Activated CD8-positive, alpha-beta memory T cell treated with anti-CD3 and anti-CD28 coated beads, Interleukin-2, amount 50 U/mL, for 24 hours (primary cell): ENCODE data around the gene XNDC1N.
A peak's percentile ranks its signal among the peaks of the same experiment; 100 is the strongest.
"Not testable (repeated sequence)": the region's sequence is repeated elsewhere in the genome, so short reads cannot be mapped to it uniquely, and the experiment has no call there.

Experiments
- DNase-seq: peaks from one replicate; pipeline ENCODE4 v3.0.0-alpha.2; 2020; ENCODE audit errors: extremely low read depth

The XNDC1N gene

DNA sequence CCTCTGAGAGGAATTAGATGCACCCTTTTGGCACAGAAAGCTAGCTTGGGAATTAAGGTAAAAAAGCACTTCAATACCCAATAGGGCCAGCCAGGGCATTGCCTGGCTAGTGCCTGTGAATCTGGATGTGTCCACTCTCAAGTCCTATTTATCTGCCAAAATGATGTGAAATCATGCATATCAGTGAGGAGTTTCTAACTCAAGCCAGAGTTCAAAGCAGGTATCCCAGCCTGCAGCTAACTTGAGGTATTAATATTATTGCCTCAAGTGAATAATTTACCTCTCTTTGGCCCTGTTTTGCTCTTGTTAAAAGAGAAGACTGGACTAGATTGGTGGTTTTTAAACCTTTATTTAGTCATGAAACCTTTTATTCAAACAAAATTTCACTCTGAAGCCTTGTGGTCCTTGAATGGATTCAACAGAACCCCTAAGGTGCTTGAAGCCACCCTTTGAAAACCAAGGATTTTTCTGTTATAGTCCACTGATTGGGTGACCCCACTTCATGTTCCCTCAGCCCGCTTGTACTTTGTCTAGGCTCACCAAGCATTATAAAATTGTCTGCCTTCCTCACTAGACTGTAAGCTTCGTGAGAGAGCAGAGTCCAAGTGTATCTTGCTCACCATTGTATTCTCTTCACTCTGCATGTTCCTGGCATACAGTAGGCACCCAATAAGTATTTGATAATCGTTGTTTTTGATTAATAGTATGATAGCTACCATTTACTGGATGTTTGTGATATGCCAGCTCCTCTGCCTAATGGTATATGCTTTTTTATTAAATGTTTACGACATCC is 4.9 kb upstream of the XNDC1N start:
- no peak for DNase-seq

DNA sequence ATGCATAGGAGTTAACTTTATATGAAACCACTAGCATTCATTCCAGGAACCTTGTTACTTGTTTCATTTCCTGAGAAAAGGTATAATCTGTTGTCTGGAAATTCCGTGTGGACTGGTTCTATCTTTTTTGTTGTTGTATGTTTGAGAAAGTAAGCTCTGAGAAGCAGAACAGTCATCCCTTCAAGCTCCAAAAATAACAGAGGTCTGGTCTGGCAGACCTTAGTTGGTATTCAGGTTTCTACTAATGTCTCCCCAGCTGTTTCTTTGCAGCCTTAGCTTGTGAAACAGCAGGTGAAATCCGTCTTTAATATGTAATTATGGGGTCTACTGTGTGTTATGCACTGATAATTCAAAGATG is 2.8 kb upstream of the XNDC1N start:
- DNase-seq: no peak

DNA sequence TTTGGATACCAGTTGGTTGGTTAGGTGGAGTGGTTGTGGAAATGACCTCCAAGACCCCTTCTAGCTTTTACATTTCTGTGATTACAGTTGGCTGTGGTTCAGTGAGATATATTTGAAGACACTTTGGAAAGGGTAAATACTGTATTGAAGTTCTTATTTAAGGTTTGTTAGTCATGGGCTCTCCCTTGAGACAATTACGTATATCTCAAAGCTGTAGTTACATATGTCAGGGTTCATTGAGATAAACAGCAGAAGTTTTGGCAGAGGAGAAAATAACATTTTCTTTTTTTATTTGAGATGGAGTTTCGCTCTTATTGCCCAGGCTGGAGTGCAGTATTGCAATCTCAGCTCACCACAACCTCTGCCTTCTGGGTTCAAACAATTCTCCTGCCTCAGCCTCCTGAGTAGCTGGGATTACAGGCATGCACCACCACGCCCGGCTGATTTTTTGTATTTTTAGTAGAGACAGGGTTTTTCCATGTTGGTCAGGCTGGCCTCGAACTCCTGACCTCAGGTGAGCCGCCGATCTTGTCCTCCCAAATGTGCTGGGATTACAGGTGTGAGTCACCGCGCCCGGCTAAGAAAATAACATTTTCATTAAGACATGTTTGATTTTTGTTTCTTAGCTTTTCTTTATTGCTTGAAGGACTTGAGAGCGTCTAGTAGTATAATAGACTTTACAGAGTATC is 2.3 kb upstream of the XNDC1N start:
- DNase-seq: no peak

DNA sequence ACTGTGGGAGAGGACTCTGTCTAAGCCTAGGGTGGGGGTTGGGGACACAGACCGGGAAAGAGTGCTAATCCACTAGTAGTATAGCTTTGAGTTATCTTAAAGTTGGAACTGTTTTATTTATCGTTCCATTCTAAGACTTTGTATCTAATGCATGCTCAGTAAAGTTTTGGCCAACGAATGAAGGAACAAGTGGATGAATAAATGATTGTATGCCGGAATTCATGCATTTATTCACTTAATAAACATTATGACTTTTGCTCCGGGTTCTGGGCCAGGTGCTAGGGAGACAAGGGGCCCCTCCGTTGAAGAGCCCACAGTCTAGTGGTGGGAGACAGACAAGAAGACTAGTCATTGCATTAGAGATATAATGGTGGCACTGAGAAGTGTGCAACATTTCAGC is 1.1 kb upstream of the XNDC1N start:
- no peak for DNase-seq

DNA sequence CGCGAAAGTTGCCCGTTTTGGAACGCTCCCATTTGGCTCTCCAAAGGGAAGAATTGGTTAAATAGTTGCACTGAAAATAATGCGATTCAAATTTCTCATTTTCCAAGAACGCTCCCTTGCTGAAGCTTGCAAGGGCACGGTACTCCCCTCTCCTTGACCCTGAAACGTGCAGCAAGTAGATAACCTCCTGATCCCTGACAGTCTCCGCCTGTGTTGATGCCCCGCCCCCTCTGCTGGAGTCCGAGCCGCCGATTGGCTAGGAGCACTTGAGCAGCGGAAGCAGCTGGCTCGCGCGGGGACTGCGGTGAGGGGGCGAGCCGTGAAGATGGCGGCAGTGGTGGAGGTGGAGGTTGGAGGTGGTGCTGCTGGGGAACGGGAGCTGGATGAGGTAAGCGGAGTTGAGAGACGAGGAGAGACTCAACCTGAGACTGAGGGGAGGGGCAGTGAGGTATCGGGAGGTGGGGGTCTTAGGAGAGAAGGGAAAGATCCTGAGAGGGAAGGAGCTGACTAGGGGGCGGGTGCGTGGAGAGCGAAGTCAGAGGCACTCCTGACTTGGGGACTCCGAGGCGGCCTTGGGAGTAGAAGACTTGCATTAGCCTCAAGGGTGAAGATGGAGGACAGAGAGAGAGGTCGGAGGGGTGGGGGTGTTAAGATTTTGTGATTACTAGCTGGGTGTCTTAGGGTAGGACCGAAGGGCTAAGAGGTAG is 496 bp upstream of the XNDC1N start, which contains the start of gene RNF121:
Gene RNF121, plus strand, starts transcription at position 310 of the 707 bp plus-strand sequence. Its CDS starts 16 bp downstream, at position 326.
- peak; percentile 98 for DNase-seq

DNA sequence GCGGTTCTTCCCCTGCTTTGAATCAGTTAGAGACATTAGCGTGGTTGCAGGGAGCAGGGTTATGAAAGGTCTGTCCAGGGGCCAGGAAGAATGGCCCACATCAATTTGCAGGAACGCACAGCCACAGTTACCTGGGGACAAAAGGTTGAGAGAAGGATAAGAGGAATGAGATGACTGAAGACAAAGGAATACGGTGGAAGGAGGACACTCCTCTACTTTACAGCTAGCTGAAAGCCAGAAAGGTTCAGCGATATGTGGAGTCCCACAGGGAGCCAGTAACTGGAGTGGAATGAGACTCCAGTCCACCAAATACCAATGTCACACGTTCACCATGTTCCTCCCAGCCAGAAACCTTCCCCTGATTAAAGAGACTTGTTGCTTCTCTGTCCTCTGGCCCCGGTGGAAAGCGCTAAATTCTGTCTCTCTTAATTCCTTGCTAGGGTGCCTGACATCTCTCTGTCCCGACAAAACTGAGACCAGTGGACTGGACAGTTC is 10.7 kb downstream of the XNDC1N start:
- DNase-seq: no peak

DNA sequence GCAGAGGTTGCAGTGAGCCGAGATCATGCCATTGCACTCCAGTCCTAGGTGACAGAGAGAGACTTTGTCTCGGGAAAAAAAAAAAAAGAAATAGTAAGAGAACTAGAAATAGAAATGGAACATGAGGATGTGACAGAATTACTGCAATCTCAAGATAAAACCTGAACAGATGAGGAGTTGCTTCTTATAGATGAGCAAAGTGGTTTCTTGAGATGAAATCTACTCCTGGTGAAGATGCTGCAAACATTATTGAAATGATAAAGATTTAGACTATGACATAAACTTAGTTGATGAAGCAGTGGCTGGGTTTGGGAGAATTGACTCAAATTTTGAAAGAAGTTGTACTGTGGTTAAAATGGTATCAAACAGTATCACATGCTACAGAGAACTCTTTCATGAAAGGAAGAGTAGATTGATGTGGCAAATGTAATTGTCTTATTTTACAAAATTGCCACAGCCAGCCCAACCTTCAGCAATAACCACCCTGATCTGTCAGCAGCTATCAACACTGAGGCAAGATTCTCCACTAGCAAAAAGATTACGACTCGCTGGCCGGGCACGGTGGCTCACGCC is 13.7 kb downstream of the XNDC1N start:
- DNase-seq: no peak

DNA sequence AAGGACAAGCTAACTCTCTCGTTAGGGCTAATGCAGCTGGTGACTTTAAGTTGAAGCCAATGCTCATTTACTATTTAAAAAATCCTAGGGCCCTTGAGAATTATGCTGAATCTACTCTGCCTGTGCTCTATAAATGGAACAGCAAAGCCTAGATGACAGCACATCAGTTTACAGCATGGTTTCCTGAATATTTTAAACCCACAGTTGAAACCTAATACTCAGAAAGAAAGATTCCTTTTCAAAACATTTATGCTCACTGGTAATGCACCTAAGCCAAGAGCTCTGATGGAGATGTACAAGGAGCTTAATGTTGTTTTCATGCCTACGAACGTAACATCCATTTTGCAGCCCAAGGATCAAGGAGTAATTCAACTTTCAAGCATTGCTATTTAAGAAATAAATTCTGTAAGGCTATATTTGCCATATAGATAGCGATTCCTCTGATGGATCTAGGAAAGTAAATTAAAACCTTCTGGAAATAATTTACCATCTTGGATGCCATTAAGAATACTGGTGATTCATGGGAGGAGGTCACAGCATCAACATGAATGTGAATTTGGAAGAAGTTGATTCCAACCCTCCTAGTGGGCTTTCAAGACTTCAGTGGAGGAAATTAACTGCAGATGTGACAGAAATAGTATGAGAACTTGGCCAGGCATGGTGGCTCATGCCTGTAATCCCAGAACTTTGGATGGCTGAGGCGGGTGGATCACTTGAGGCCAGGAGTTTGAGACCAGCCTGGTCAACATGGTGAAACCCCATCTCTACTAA is 14.5 kb downstream of the XNDC1N start:
- no peak for DNase-seq

DNA sequence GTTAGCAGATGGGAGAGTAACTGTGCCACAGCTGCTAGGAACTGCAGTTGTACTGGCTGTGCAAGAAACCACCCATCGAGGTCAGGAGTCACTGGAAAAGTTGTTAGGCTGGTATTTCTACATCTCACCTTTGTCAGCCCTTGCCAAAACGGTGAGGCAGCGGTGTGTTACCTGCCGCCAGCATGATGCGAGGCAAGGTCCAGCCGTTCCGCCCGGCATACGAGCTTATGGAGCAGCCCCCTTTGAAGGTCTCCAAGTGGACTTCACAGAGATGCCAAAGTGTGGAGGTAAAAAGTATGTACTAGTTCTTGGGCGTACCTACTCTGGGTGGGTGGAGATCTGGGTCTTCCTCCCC is 16.4 kb downstream of the XNDC1N start:
- DNase-seq: not testable (repeated sequence)

DNA sequence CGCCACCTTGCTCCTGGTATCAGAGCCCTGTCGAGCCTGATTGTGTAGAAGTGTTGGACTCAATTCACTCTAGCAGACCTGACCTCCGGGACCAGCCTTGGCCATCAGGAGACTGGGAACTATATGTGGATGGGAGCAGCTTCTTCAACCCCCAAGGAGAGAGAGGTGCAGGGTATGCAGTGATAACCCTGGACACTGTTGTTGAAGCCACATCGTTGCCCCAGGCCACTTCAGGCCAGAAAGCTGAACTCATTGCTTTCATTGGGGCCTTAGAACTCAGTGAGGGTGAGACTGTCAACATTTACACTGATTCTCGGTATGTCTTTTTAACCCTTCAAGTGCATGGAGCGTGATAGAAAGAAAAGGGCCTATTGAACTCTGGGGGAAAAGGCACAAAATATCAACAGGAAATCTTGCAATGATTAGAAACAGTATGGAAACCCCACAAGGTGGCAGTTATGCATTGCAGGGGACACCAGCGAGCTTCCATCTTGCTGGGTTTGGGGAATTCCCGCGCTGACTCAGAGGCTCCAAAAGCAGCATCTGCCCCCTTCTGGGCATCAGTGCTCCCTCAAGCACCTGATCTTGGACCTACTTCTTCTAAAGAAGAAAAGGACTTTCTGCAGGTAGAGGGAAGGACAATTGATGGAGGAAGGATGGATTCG is 16.9 kb downstream of the XNDC1N start:
- DNase-seq: peak; percentile 57

DNA sequence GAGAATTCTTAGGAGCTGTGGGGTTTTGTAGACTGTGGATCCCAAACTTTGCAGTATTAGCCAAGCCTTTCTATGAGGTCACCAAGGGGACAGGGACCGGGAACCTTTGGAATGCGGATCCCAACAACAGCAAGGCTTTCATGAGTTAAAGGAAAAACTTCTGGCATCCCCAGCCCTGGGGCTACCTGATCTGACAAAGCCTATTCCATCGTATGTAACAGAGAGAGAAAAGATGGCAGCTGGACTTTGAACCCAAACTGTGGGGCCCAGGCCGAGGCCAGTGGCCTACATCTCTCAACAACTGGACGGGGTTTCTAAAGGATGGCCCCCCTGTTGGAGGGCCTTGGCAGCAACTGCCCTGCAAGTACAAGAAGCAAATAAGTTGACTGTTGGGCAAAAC is 17.6 kb downstream of the XNDC1N start:
- DNase-seq: not testable (repeated sequence)

DNA sequence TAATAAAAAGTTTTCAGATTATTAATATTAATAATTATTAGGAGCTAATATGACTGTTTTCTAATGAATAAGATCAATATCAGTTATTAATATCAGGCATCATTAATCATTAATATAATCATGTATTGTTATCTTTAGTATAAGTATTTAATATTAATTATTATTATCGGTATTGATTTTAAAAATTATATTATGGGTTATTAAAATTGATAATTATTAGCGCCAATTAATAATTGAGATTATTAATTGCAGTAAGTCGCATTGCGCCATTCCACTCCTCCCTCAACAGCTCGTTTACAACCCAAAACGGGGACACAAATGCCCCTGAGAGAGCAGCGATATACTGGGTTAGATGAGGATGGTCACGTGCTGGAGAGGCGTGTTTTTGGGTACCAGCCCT is 20.2 kb downstream of the XNDC1N start:
- no peak for DNase-seq

DNA sequence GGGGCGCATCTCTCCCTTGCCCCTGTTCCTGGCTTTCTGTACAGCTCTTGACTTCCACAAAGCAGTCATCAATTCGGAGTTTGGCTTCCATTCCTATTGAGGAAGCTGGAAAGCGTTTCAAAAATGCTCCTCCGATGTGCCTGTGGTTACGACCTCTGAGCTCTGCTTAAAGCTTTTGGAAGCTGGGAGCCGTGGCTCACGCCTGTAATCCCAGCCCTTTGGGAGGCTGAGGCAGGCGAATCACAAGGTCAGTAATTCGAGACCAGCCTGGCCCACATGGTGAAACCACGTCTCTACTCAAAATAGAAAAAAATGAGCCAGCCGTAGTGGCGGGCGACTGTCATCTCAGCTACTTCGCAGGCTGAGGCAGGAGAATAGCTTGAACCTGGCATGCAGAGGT is 27.3 kb downstream of the XNDC1N start:
- not testable (repeated sequence) for DNase-seq

DNA sequence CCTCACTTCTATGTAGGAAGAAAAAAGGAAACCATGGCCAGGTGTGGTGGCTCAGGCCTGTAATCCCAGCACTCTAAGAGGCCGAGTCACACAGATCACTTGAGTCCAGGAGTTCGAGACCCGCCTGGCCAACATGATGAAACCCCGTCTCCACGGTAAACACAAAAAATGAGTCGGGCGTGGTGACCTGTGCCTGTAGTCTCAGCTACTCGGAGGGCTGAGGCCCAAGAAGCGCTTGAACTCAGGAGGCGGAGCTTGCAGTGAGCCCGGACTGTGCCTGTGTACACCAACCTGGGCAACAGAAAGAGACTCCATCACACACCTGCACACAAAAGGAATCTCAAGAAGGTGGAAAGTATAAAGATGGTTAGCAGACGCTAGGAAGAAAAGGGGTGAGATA is 32.4 kb downstream of the XNDC1N start:
- DNase-seq: no peak

DNA sequence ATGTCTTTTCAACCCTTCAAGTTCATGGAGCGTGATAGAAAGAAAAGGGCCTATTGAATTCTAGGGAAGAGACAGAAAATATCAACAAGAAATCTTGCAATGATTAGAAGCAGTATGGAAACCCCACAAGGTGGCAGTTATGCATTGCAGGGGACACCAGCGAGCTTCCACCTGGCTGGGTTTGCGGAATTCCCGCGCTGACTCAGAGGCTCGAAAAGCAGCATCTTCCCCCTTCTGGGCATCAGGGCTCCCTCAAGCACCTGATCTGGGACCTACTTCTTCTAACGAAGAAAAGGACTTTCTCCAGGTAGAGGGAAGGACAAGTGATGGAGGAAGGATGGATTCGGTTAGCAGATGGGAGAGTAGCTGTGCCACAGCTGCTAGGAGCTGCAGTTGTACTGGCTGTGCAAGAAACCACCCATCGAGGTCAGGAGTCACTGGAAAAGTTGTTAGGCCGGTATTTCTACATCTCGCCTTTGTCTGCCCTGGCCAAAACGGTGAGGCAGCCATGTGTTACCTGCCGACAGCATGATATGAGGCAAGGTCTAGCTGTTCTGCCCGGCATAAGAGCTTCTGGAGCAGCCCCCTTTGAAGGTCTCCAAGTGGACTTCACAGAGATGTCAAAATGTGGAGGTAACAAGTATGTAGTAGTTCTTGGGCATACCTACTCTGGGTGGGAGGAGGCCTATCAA is 39.1 kb downstream of the XNDC1N start:
- DNase-seq: not testable (repeated sequence)

DNA sequence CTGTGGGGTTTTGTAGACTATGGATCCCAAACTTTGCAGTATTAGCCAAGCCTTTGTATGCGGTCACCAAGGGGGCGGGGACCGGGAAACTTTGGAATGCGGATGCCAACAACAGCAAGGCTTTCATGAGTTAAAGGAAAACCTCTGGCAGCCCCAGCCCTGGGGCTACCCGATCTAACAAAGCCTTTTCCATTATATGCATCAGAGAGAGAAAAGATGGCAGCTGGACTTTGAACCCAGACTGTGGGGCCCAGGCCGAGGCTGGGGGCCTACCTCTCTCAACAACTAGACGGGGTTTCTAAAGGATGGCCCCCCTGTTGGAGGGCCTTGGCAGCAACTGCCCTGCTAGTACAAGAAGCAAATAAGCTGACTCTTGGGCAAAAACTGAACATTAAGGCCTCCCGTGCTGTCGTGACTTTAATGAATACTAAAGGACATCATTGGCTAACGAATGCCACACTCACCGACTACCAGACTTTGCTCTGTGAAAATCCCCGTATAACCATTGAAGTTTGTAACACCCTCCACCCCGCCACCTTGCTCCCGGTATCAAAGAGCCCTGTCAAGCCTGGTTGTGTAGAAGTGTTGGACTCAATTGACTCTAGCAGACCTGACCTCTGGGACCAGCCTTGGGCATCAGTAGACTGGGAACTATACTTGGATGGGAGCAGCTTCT is 39.9 kb downstream of the XNDC1N start:
- DNase-seq: not testable (repeated sequence)

DNA sequence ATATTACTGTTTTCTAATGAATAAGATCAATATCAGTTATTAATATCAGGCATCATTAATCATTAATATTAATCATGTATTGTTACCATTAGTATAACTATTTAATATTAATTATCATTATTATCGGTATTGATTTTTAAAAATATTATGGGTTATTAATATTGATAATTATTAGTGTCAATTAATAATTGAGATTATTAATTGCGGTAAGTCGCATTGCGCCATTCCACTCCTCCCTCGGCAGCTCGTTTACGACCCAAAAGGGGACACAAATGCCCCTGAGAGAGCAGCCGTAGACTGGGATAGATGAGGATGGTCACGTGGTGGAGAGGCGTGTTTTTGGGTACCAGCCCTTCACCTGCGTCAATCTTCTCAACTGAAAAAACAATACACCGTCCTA is 42.6 kb downstream of the XNDC1N start:
- not testable (repeated sequence) for DNase-seq
